HL-60 (cell line): ENCODE data around the gene RFPL2.

Experiments
- DNase-seq, 2 experiments: peaks; one replicate each; pipeline ENCODE4 v3.0.0-alpha.2; 2010 to 2020; ENCODE audit warnings: low read depth in 1 of 2, low spot score in 1 of 2
- H3K27ac ChIP-seq: fragments of 250-450 bp; sonication (Bioruptor Pico); replicated peaks from 2 replicates; pipeline ENCODE4 v1.5.1; 2020; ENCODE audit warnings: mild to moderate bottlenecking, moderate library complexity
- H3K27me3 ChIP-seq: fragments of 250-450 bp; sonication (Bioruptor Pico); 2 replicates; pipeline ENCODE4 v1.5.1; 2021; ENCODE audit warnings: mild to moderate bottlenecking, moderate library complexity; ENCODE audit not compliant: insufficient read depth, poor library complexity, severe bottlenecking
- H3K4me3 ChIP-seq: replicated peaks from 2 replicates; pipeline ENCODE4 v1.5.1; 2011; ENCODE audit warnings: mild to moderate bottlenecking, control low read depth, low read length; ENCODE audit not compliant: insufficient read depth
- CTCF ChIP-seq: IDR thresholded peaks from one replicate; pipeline ENCODE4 v1.5.1; 2011; ENCODE audit warnings: low read length, control low read depth, inconsistent platforms; ENCODE audit not compliant: insufficient read depth
- GABPA ChIP-seq: IDR thresholded peaks from 2 replicates; pipeline ENCODE4 v1.6.1; 2012; ENCODE audit warnings: low read depth
- POLR2AphosphoS5 ChIP-seq: IDR thresholded peaks from 2 replicates; pipeline ENCODE4 v1.6.1; 2012; ENCODE audit warnings: low read depth
- SPI1 ChIP-seq: IDR thresholded peaks from 2 replicates; pipeline ENCODE4 v1.6.1; 2012; ENCODE audit warnings: low read depth, mild to moderate bottlenecking, borderline replicate concordance
- TF ChIP-seq, protein P1 (sequence below): IDR thresholded peaks from 2 replicates; pipeline ENCODE4 v1.6.1; 2012; ENCODE audit warnings: low read depth; ENCODE audit not compliant: insufficient replicate concordance

Gene RFPL2

GRCh38 chr22:32177221-32177765 is 27.6 kb downstream of the RFPL2 start:
- Histone ChIP-seq H3K27ac (no peak overlapping the region), H3K4me3 (no peak overlapping the region), H3K27me3 (peaks cover 16% of the 10 kb centered on the region)
- DNase-seq: no peak
- TF ChIP-seq GABPA: no peak
- no peak for TF ChIP-seq SPI1
- TF ChIP-seq CTCF: no peak
- TF ChIP-seq, protein P1, sequence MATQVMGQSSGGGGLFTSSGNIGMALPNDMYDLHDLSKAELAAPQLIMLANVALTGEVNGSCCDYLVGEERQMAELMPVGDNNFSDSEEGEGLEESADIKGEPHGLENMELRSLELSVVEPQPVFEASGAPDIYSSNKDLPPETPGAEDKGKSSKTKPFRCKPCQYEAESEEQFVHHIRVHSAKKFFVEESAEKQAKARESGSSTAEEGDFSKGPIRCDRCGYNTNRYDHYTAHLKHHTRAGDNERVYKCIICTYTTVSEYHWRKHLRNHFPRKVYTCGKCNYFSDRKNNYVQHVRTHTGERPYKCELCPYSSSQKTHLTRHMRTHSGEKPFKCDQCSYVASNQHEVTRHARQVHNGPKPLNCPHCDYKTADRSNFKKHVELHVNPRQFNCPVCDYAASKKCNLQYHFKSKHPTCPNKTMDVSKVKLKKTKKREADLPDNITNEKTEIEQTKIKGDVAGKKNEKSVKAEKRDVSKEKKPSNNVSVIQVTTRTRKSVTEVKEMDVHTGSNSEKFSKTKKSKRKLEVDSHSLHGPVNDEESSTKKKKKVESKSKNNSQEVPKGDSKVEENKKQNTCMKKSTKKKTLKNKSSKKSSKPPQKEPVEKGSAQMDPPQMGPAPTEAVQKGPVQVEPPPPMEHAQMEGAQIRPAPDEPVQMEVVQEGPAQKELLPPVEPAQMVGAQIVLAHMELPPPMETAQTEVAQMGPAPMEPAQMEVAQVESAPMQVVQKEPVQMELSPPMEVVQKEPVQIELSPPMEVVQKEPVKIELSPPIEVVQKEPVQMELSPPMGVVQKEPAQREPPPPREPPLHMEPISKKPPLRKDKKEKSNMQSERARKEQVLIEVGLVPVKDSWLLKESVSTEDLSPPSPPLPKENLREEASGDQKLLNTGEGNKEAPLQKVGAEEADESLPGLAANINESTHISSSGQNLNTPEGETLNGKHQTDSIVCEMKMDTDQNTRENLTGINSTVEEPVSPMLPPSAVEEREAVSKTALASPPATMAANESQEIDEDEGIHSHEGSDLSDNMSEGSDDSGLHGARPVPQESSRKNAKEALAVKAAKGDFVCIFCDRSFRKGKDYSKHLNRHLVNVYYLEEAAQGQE: peak; percentile 93

DNA sequence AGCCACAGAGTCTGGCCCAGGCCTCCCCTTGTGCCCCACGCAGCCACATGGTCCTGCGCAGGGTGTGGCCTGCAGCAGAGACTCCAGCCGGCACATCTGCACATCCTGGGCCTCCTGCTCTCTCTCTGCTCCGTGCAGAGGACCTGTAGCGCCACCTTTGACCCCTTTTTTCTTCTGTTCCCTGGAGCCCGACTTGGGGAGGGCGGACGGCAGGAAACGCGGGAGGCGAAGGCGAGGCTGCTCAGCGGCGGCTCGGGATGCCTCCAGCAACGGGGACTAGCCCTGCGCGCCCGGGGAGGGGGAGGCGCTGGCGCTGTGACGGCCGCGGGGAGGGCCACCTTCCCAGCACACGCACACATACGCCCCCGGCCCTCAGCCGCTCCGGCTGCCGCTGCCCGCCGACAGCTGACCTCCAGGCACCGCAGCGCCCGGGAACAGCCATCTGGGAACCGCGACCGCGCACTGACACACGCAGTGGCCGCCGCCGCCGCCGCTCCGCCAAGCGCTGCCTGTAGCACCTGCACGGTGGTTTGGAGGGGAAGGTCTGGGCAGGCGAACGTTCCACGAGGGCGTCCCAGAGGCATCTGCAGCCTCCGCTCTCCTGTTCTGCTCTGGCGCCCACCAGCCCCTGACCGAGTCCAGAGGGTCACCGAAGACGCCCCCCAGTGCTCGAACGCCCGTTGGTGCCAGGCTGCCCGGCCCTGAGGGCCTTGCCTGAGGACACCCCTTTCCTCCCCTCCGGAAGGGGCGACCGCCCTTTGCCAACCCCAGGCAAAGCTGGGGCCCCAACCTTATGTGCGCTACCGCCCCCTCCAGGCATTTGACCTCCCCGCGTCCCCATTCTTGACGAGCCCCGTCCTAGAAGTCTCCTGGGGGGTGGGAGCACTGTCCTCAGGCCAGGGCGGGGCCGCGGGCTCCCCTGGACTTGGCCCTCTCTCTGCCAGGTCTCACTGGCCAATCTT is 28.9 kb downstream of the RFPL2 start:
- no peak for DNase-seq
- no peak for TF ChIP-seq SPI1
- TF ChIP-seq, protein P1: no peak
- no peak for TF ChIP-seq POLR2AphosphoS5
- TF ChIP-seq CTCF: no peak
- TF ChIP-seq GABPA: no peak
- Histone ChIP-seq H3K4me3 (no peak overlapping the region; the same call in 1 of the 2 replicates), H3K27me3 (peaks cover 14% of the 10 kb centered on the region), H3K27ac (no peak overlapping the region)

DNA sequence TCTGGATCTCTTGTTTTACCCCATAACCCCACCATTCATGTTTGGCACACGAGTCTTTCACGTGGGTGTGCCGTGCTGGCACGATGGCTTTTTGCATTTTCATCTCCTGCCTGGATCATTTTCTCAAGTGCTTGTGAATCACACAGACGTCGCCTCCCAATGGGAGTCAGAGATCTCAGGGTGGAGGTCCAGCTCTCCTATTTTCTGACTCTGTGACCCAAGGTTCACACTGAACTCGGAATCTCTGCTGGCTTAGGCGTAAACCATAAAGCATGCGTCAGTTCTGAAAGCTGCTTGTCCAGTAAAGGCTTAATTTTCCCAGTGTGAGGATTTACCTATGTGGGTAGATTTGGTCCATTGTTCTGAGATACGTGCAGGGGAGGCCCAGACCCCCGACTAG is 29.8 kb downstream of the RFPL2 start:
- no peak for DNase-seq
- H3K27me3 ChIP-seq: peaks cover 13% of the 10 kb centered on the region
- TF ChIP-seq, protein P1: no peak
- TF ChIP-seq CTCF: no peak
- TF ChIP-seq GABPA: no peak
- TF ChIP-seq POLR2AphosphoS5: no peak
- H3K27ac ChIP-seq: no peak overlapping the region
- H3K4me3 ChIP-seq: no peak overlapping the region
